HG03558 (cell line): ENCODE measurements around the gene KRTAP10-6.
"Not testable (repeated sequence)": the region's sequence is repeated elsewhere in the genome, so short reads cannot be mapped to it uniquely, and the experiment has no call there.

ENCODE experiments used
- ATAC-seq: cut with Tn5 transposase; IDR thresholded peaks from one replicate; pipeline ENCODE4 v1.9.1; 2021; ENCODE audit warnings: moderate number of reproducible peaks; ENCODE audit not compliant: unreplicated experiment; ENCODE audit errors: extremely low read depth

Gene KRTAP10-6

DNA sequence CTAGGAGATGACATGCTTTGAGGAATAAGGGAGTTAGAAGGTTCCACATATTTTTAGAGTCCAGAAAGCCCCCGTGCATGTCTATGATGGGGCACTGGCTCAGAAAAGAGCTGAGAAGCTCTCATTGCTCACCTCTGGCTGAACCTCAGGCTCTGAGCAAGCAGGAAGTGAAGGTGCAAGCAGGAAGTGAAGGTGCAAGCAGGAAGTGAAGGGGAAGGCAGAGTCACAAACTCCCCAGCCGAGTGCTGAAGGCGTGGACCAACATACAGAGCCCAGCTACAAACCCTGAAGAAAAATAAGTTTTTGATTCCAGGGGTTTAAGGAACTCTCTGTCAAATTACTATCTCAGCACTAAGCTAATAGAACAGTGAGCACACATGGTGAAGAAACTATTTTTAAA, 26.6 kb upstream of the KRTAP10-6 start:
- no peak for ATAC-seq

DNA sequence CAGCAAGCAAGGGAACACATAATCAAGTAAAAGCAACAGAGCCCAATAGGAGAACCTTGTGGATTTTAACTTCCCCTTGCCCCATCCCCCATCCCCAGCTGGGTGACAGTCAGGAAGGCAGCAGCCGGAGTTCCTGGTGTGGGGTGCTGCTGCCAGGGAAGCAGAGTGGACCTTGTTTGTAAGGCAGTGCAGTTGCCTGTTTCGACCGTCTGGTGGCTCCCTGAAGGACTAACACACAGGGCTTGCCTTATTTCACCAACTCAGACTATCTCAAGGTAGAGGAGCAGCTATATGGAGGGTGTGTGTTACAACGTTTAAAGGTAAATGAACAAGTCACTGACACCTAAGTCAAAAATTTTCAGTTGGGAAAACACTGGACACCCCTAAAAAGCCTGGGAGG, 26.2 kb upstream of the KRTAP10-6 start:
- ATAC-seq: no peak

DNA sequence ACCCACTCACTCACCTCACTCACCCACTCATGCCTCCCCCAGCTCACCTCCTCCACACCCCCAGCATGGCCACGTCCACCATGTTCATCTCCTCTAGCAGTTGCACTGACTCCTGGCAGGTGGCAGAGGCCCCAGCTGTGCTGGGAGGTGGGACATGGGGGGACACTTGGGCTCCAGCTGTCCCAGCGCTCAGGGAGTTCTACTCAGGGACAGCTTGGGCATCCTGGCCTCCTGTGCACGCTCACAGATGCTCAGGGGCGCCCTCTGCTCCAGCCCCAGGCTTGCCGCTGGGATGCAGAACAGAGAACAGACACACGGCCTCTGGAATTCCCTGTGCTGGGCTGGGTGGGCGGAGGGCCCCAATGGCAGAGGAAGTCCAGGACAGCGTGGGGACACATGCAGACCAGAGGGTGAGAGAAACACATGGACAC, 24.8 kb upstream of the KRTAP10-6 start:
- ATAC-seq: no peak

- no peak for ATAC-seq
These were observed 24.3 kb upstream of the KRTAP10-6 start for GRCh38 chr21:44616591-44616926.

- no peak for ATAC-seq
These were observed 23.7 kb upstream of the KRTAP10-6 start for GRCh38 chr21:44615911-44616590.

- no peak for ATAC-seq
These were observed 23.2 kb upstream of the KRTAP10-6 start for GRCh38 chr21:44615466-44615865.

GRCh38 chr21:44614961-44615391, 22.7 kb upstream of the KRTAP10-6 start:
- ATAC-seq: no peak

- no peak for ATAC-seq
These were observed 21.9 kb upstream of the KRTAP10-6 start for GRCh38 chr21:44614161-44614631.

GRCh38 chr21:44613386-44614155, 21.3 kb upstream of the KRTAP10-6 start:
- no peak for ATAC-seq

GRCh38 chr21:44612669-44613229, 20.4 kb upstream of the KRTAP10-6 start:
- no peak for ATAC-seq

- no peak for ATAC-seq
These were observed 19.8 kb upstream of the KRTAP10-6 start, which contains the start of gene KRTAP10-8 for GRCh38 chr21:44612029-44612486. Gene KRTAP10-8, plus strand, starts transcription at chr21:44612079. Its CDS starts 22 bp downstream, at chr21:44612101.

DNA sequence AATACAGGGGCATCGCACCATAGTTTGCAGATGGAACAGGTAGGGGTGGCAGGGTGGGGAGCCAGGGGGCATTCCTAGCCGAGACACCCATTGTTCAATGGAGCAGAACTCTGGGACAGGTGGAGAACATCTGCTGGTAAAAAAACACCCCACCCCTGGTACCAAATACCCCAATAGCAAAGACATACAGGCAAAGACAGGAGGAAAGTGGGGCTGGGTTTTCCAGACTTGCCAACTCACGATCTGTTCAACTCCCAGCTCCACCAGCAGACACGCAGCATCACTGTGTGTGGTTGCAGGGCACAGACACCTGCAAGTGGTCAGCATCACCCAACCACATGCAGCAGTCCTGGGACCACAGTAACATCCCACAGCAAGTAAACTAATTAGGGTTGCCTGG, 19.2 kb upstream of the KRTAP10-6 start:
- ATAC-seq: no peak

DNA sequence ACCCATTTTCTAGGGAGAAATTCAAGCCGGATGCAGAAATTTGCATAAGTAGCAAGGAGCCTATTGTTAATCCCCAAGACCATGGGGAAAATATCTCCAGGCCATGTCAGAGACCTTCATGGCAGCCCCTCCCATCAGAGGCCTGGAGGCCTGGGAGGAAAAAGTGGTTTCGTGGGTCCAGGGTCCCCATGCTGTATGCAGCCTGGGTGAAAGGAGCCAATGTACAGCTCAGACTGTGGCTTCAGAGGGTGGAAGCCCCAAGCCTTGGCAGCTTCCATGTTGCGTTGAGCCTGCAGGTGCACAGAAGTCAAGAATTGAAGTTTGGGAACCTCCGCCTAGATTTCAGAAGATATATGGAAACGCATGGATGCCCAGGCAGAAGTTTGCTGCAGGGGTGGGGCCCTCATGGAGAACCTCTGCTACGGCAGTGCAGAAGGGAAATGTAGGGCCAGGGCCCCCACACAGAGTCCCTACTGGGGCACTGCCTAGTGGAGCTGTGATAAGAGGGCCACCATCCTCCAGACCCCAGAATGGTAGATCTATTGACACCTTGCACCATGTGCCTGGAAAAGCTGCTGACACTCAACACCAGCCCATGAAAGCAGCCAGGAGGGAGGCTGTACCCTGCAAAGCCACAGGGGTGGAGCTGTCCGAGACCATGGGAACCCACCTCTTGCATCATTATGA, 18.0 kb upstream of the KRTAP10-6 start:
- ATAC-seq: not testable (repeated sequence)

GRCh38 chr21:44609193-44609592, 16.9 kb upstream of the KRTAP10-6 start:
- no peak for ATAC-seq

- no peak for ATAC-seq
These were observed 14.2 kb upstream of the KRTAP10-6 start for GRCh38 chr21:44606495-44606894.

DNA sequence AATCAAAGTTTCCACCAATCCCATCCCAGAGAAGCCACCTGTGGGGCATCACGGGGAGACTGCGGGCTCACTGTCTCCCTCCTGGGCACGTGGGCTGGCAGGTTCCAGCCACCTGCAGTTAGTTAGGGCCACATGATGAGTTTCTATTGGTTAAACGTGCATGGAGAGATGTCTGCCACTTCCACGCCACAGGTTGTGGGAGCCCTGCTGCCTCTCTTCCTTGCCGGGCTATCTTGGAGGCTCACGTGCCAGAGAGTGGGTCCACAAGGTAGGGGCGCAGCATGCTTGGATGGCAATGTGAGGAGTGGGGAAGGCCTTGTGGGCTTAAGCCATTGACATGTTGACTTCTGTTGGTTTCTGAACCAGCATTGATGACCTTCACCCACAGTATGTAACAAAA, 11.6 kb upstream of the KRTAP10-6 start:
- ATAC-seq: no peak

- no peak for ATAC-seq
These were observed 11.0 kb upstream of the KRTAP10-6 start for GRCh38 chr21:44603109-44603875.

- ATAC-seq: no peak
These were observed 10.2 kb upstream of the KRTAP10-6 start for GRCh38 chr21:44602463-44602850.

DNA sequence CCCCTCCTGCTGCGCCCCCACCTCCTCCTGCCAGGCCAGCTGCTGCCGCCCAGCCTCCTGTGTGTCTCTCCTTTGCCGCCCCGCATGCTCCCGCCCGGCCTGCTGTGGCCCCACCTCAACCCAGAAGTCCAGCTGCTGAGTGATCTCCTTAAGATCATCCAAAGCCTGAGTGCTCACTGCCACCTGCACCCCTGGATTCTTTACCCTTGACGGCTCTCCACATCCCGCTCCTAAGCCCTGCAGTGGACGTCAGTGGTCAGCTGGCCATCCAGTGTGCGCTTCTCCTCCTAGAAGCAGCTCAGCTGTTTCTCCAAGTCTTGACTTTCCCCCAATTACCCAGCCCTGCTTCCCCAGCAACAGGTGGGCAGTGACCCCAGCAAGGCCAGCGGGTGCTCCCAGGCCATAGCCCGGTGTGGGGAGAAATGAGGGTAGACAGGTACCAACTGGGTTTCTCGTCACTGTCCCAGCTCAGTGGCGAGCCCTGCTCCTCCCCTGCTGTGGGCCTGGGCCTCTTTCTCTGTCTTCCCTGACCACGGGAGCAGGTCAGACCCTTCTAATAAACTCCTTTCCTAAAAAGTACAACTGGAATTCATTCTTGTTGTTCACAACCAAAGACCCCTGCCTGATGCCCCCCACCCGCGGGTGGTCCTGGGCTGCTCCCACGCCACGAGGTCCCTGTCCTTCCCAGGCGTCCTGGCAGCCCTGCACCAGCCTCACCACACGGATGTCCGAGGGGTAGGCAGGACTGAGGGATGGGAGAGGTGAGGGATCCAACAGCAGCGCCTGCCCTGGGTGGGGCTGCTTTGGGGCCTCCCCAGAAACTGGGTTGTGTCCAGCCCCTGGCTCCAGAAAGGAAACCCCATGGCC, 9.5 kb upstream of the KRTAP10-6 start:
- no peak for ATAC-seq
